IPS-20b (cell line): ENCODE data around the gene GFRA1.

Experiments
- H3K27ac ChIP-seq: one replicate; pipeline ENCODE4 v1.5.1; 2013; ENCODE audit warnings: low read length
- H3K27me3 ChIP-seq: 2 replicates; pipeline ENCODE4 v1.6.1; 2013; ENCODE audit warnings: mild to moderate bottlenecking, low read length, inconsistent platforms; ENCODE audit not compliant: insufficient read depth
- H3K36me3 ChIP-seq: 2 replicates; pipeline ENCODE4 v1.6.1; 2013; ENCODE audit warnings: low read depth, mild to moderate bottlenecking, inconsistent platforms, low read length, moderate library complexity; ENCODE audit not compliant: insufficient read depth
- H3K4me1 ChIP-seq: 2 replicates; pipeline ENCODE4 v1.6.1; 2013; ENCODE audit warnings: mild to moderate bottlenecking, control low read depth, inconsistent platforms, low read length, moderate library complexity; ENCODE audit not compliant: insufficient read depth
- H3K4me3 ChIP-seq: 2 replicates; pipeline ENCODE4 v1.5.1; 2013; ENCODE audit warnings: mild to moderate bottlenecking, low read length, inconsistent platforms
- H3K9ac ChIP-seq: 2 replicates; pipeline ENCODE4 v1.6.1; 2013; ENCODE audit warnings: low read depth, mild to moderate bottlenecking, inconsistent platforms, low read length, moderate library complexity
- H3K9me3 ChIP-seq: 2 replicates; pipeline ENCODE4 v1.6.1; 2013; ENCODE audit warnings: mild to moderate bottlenecking, low read depth, low read length, inconsistent platforms; ENCODE audit not compliant: insufficient read depth

GFRA1 gene

DNA sequence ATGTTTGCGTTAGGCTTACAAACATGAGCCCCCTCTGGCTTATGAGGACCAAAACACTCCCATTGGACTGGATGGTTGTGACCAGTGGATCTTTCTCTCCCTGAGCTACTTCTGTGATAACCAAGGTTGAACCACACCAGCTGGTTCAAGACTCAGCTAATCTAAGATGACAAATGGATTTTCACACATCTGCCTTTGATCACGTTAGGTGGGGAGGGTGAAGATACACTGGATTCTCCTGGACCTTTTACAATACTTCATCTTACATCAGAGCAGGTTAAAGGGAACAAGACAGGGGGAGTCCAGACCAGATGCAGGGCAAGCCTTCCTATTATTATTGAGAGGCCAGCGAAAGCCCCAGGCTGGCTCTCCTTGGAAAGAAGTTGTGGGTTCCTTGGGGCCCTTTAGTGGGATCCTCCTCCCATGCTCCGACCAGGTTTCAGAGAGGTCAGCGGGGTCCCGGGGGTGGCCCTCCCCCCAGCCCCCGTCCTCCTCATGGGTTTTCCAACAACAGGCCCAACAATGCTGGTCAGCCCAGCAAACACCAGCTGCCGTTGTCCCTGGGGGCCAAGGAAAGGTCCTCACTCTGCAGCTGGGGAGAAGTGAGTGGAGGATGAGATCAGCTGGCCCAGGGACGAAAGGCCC, 2.8 kb downstream of the GFRA1 start:
- Histone ChIP-seq H3K4me3 (peak overlapping the region; percentile 75), H3K9me3 (no peaks in the 10 kb centered on the region), H3K36me3 (no peaks in the 10 kb centered on the region), H3K27ac (no peak overlapping the region), H3K4me1 (peaks cover 4% of the 10 kb centered on the region; the same call in 1 of the 2 replicates), H3K9ac (no peak overlapping the region), H3K27me3 (peaks cover 96% of the 10 kb centered on the region)

DNA sequence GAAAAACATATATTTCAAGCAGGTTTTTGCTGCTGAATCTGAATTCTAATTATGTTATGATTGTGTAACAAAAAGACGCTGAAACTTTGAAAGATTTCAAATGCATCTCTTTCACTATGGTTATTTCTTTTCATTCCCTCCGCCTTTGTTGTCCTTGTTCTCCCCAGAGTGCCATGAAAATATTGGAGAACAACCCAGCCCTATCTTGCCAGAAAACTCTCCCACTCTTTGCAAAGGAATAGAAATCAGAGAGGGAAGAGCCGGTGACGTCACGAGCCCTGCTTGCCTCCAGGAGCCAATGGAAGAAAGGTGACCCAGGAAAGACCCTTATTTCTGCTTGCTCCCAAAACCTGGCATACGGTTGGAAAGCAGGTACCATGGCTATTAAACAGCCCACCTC, 3.4 kb downstream of the GFRA1 start:
- Histone ChIP-seq H3K27ac (no peak overlapping the region), H3K36me3 (no peaks in the 10 kb centered on the region), H3K27me3 (peaks cover 93% of the 10 kb centered on the region), H3K9me3 (no peaks in the 10 kb centered on the region), H3K4me1 (peaks cover under 1% of the 10 kb centered on the region; the same call in 1 of the 2 replicates), H3K9ac (no peak overlapping the region), H3K4me3 (no peak overlapping the region)

DNA sequence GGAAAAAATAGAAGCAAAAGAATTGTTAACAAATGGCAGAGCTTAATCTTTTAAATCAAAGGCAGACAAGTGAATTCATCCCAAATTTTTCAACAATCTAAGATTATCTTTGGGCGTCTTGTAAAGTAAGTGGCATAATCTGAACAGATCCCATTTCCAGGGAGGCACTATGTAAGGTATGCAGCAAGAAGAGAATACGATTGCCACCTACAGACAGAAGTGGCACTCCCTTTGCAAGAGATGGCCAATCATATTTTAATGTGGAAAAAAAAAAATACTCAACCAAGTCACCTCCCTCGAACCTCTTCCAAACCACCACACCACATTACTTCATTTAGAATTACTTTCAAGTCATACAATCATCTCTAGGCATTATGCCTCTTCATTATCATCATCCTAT, 4.0 kb downstream of the GFRA1 start:
- Histone ChIP-seq H3K4me1 (no peaks in the 10 kb centered on the region), H3K36me3 (no peaks in the 10 kb centered on the region), H3K9ac (no peak overlapping the region), H3K9me3 (no peaks in the 10 kb centered on the region), H3K27ac (no peak overlapping the region), H3K27me3 (peaks cover 90% of the 10 kb centered on the region), H3K4me3 (no peak overlapping the region)

DNA sequence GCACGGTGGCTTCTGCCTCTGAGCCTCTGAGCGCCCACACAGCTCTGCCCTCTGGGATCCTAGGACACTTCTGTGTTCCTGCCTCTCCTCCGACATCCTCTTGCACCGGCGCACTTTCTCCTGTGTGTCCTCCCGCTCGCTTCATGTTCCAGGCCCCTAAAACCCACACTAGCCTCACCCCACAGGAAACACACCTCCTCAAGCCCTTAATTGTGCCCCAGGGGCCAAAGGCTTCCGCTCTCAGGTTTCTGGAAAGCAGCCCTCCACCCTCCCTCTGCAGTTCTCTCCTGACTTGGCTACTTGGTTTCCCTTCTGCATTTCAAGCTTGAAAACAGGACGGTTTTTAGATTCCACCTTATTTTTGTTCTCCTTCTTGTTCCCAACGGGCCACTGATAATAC, 7.3 kb downstream of the GFRA1 start:
- no peak overlapping the region for H3K9ac ChIP-seq
- peaks cover 60% of the 10 kb centered on the region for H3K27me3 ChIP-seq
- no peaks in the 10 kb centered on the region for H3K9me3 ChIP-seq
- no peak overlapping the region for H3K4me3 ChIP-seq
- H3K4me1 ChIP-seq, result no peaks in the 10 kb centered on the region
- no peaks in the 10 kb centered on the region for H3K36me3 ChIP-seq
- no peak overlapping the region for H3K27ac ChIP-seq

DNA sequence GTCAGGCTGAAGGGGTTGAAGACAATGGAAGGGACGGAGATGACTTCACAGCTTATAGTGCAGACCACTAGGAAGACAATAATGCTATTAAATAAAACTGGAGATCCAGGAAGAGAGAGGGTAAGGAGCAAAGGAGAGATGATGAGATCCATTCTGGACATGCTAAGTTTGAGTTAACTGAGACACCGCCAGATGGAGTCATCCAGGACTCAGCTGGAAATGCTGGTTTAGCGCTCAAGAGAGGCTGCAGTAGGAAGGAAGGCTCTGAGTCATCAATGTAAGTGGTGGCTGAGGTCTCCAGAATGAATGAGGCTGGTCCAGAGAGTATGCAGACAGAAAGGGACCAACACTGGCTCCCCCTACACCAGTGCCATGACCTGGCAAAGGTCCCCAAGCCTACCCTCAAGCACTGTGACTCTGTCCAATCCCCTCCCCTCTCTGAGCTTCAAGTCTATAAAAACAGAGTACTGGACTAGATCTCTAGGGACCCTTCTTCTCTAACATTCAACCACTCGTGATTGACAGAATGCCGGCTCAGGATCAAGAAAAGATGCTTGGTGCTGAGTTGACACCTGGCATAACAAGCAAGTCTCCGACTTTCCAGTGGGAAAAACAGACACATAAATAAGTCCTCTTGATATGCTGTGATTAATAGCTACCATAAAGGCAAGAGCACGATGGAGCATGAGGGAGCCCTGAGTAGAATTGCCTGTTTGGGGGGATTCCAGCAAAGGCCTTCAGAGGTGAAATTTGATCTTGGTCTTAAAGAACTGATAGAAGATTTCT, 8.9 kb downstream of the GFRA1 start:
- no peak overlapping the region for H3K4me3 ChIP-seq
- peaks cover 43% of the 10 kb centered on the region for H3K27me3 ChIP-seq
- H3K9me3 ChIP-seq, result no peaks in the 10 kb centered on the region
- no peaks in the 10 kb centered on the region for H3K4me1 ChIP-seq
- H3K36me3 ChIP-seq, result no peaks in the 10 kb centered on the region
- H3K9ac ChIP-seq, result no peak overlapping the region
- no peak overlapping the region for H3K27ac ChIP-seq

DNA sequence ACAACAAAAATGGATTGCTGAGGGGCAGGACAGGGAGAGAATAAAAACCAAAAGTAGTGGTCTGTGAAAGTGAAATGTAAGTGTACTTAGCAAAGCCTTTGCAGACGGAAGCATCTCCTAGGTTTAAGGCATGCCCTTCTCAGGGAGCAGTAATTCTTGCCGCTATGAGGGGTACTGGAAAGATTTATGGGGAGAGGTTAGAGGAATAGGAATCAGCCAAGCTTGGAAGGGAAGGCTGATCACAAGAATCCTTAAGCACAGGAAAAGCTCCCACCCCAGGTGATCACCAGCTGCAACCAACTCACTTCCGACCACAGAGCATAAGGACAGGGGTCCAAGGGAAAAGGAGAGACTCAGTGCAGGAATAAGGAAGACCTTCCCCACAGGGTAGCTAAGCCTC, 10.3 kb downstream of the GFRA1 start:
- H3K27me3 ChIP-seq, result peaks cover 30% of the 10 kb centered on the region
- no peak overlapping the region for H3K27ac ChIP-seq
- H3K36me3 ChIP-seq, result no peaks in the 10 kb centered on the region
- H3K4me3 ChIP-seq, result no peak overlapping the region
- no peaks in the 10 kb centered on the region for H3K4me1 ChIP-seq
- no peak overlapping the region for H3K9ac ChIP-seq
- no peaks in the 10 kb centered on the region for H3K9me3 ChIP-seq

DNA sequence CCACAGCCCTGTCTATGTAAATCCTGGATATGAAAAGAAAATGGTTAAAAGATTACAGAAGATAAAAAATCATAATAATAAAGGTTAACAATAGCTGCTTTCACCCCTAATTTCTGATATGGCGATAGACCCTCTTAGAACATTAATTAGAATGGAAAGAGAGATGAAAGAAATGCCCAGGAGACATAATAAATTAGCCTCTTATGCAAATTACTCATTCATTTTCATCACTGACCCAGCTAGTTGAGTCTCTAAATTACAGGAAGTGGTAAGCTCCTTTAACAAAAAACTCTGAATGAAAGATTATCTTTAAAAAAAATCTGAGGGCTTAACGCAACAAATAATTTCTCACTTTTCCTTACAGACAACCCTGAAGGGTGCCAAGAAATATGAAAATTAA, 12.4 kb downstream of the GFRA1 start:
- Histone ChIP-seq H3K27me3 (peaks cover 12% of the 10 kb centered on the region), H3K4me1 (peaks cover 1% of the 10 kb centered on the region; the same call in 1 of the 2 replicates), H3K9me3 (no peaks in the 10 kb centered on the region), H3K4me3 (no peak overlapping the region), H3K36me3 (no peaks in the 10 kb centered on the region), H3K27ac (no peak overlapping the region), H3K9ac (no peak overlapping the region)

DNA sequence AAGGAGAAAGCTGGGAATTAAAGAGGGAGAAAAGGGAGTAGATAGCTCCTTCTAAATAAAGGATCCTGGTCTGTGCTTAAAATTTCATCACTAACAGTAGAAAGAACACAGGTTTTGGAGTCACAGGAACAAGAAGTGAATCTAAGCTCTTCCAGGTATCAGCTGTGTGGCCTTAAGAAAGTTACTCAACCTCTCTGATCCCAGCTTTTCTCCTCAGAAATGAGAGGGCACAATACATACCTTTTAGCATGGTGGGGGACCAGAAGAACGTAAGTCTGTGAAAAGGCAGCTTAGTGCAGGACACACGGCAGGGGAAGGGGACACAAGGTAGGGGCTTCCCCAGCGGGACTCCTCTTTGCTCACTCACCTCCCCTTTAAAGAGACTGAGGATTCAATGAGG, 13.4 kb downstream of the GFRA1 start:
- H3K36me3 ChIP-seq, result no peaks in the 10 kb centered on the region
- no peaks in the 10 kb centered on the region for H3K9me3 ChIP-seq
- peaks cover 10% of the 10 kb centered on the region; the same call in 1 of the 2 replicates for H3K4me1 ChIP-seq
- no peak overlapping the region for H3K27ac ChIP-seq
- no peak overlapping the region for H3K9ac ChIP-seq
- H3K27me3 ChIP-seq, result peaks cover 6% of the 10 kb centered on the region; the same call in 1 of the 2 replicates
- no peak overlapping the region for H3K4me3 ChIP-seq

DNA sequence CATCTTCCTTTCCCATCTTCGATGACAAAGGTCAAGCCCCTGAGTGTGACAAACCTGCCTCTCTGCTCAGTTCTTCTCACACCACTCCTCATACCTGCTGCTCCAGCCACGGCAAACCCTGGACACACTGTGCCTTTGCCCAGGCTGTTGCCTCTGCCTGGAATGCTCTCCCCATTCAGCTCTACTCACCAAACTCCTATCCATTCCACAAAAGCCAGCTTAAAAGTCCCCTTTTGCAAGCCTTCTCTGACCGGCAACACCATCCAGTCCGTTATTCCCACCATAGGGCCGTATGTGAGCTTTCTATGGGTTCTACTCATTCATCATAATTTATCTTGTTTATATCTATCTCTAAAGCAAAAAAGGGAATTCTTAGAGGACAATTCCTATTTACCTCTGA, 15.2 kb downstream of the GFRA1 start:
- Histone ChIP-seq H3K4me3 (no peak overlapping the region), H3K9me3 (no peaks in the 10 kb centered on the region), H3K27ac (no peak overlapping the region), H3K4me1 (peaks cover 12% of the 10 kb centered on the region; the same call in 1 of the 2 replicates), H3K9ac (no peak overlapping the region), H3K27me3 (no peaks in the 10 kb centered on the region), H3K36me3 (no peaks in the 10 kb centered on the region)

DNA sequence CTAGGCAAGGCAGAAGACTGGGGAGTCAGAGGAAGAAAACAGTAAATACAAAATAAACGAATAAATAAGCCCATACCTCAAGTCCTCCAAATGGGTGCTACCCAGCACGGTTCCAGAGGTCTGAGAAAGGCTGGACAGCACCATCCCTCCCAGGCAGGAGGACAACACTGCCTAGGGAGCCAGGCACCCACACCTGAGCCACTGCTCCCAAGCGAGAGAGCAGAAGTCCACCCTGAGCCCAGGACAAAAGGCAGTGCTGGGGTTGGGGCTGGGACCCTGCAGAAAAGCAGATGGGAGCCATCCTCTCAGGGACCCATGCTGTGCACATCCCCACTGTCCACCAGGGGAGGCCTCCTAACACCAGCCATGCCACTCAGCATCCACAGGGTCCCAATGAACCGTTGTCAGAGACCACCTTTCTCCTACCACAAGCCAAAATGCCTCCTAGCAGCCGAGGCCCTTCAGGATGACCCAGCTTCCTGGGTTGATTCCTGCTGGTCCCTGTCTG, 16.2 kb downstream of the GFRA1 start:
- peaks cover 12% of the 10 kb centered on the region; the same call in 1 of the 2 replicates for H3K4me1 ChIP-seq
- no peaks in the 10 kb centered on the region for H3K9me3 ChIP-seq
- no peak overlapping the region for H3K9ac ChIP-seq
- no peak overlapping the region for H3K4me3 ChIP-seq
- no peaks in the 10 kb centered on the region for H3K36me3 ChIP-seq
- H3K27ac ChIP-seq, result no peak overlapping the region
- no peaks in the 10 kb centered on the region for H3K27me3 ChIP-seq

DNA sequence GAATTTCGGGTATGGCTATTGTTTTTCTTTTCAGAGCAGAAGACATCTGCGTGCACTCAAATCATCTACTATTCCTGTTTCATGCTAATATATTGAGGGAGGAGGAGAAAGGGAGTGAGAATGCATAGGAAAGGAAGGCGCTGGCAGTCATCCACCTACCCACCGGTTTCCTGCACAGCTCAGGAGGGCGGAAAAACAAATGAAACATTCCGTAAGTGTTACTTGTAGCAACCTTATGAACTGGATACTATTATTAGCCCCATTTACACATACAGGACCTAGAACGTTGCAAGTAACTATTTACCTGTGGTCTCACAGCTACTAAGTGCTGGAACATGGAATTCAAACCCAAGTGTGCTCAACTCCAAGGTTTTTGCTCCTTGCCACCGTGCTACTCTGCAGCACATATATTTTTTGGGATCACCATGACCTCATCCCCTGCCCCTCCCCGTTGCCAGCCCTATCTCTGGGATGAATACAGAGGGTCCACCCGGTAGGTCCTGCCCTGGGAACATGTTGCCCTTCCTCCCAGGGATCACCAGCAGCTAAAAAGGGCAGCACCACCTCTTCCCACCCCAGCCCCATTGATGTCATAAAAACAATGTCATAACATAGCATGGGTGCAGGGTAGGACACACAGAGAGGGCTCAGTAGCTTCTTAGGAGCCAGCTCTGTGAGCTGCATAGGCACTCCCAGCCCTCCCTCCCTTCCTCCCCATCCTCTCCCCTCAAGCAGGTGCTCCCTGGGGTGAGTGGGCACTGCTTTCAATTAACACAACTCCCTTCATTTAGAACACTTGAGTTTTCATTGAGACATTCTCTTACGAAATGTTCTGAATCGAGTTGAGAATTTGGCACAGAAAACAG, 16.9 kb downstream of the GFRA1 start:
- no peaks in the 10 kb centered on the region for H3K36me3 ChIP-seq
- peaks cover 12% of the 10 kb centered on the region; the same call in 1 of the 2 replicates for H3K4me1 ChIP-seq
- H3K4me3 ChIP-seq, result no peak overlapping the region
- no peak overlapping the region for H3K9ac ChIP-seq
- H3K27me3 ChIP-seq, result no peaks in the 10 kb centered on the region
- H3K27ac ChIP-seq, result no peak overlapping the region
- no peaks in the 10 kb centered on the region for H3K9me3 ChIP-seq
